ENCODE data around the gene TIMP2. TPM values are rescaled to one million over a fixed set of nuclear protein-coding genes. Genes with fewer than 3 reads are reported as not detected.

The TIMP2 gene
- total RNA-seq, 1 experiment from 2014 or later = 29.0 TPM

DNA sequence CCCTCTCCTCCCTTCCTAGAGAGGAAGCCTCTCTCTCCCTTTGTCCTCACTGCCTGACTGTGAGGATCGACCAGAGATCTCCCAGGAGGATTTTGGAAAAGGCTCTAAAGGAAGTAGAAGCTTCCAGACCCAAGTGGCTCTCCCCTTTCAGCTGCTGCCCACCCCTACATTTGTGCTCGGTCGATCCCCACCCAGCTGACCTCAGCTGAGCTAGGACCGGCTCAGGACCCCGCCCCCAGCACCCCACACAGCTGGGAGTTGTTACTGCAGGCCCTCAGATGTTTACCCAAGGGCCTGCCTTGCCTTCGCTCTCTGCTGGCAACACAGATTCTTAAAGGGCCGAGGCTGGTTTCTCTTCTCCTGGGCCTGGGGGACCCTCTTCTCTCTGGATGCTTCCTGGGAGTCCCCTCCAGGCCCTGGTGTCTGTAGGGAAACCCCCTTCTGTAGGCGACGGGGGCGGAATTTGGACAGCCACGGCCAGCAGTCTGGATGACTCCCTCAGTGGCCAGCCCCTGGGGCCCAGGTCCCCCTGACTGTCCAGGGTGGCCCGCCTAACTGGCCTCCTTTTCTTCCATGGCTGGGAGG, 26.9 kb upstream of the TIMP2 start:
- Mint-ChIP-seq H3K4me3 (no peak overlapping the region), H3K9me3 (peaks cover 17 to 20% of the 10 kb centered on the region in 2 experiments), H3K4me1 (peaks cover 2 to 33% of the 10 kb centered on the region in 2 experiments; a peak in 3 of 4 replicates), H3K27ac (no peak overlapping the region), H3K27me3 (ENCODE audit: low read depth) (peaks cover 10% of the 10 kb centered on the region), H3K36me3 (ENCODE audit: insufficient read depth in 1 of 3, low read depth in 3 of 3) (peaks cover 4 to 17% (median 7%) of the 10 kb centered on the region in 3 experiments; a peak in 6 of 7 replicates)
- H3K14ac ChIP-seq (ENCODE audit: insufficient read depth, low read length) = no peak overlapping the region
- H3T11ph ChIP-seq (ENCODE audit: low read length) = no peak overlapping the region
- no peak overlapping the region for H2AK5ac ChIP-seq (ENCODE audit: insufficient read length, low read length)
- no peaks in the 10 kb centered on the region for H4K20me1 ChIP-seq (ENCODE audit: control insufficient read depth, insufficient read depth, insufficient read length)
- H3K56ac ChIP-seq (ENCODE audit: insufficient read length, low read depth, low read length) = no peak overlapping the region
- no peak overlapping the region for H4K5ac ChIP-seq (ENCODE audit: insufficient read length, low read depth, low read length)
- no peak overlapping the region for H2BK15ac ChIP-seq (ENCODE audit: low read depth, low read length)
- TF ChIP-seq CTCF (conservative IDR thresholded peaks at IDR 0.05) = no peak
- H4K91ac ChIP-seq (ENCODE audit: insufficient read length, low read depth, low read length) = no peak overlapping the region
- H2AFZ ChIP-seq (ENCODE audit: low read length) = no peak overlapping the region
- no peak overlapping the region for H2BK5ac ChIP-seq (ENCODE audit: insufficient read length, low read length)
- DNase-seq = no peak
- H3K27me3 ChIP-seq (ENCODE audit: insufficient read depth, low read length) = no peaks in the 10 kb centered on the region
- no peak overlapping the region for H3K4ac ChIP-seq (ENCODE audit: low read depth, low read length)
- H2BK120ac ChIP-seq (ENCODE audit: low read depth, low read length, poor library complexity, severe bottlenecking) = no peak overlapping the region
- H3K4me2 ChIP-seq (ENCODE audit: insufficient read depth, insufficient read length, low read length) = no peak overlapping the region
- H4K8ac ChIP-seq (replicated peaks; ENCODE audit: insufficient read length, low read depth, low read length) = no peak overlapping the region
- no peak overlapping the region for H3K9ac ChIP-seq (ENCODE audit: extremely low read depth, insufficient read length, low read length)
- H2BK20ac ChIP-seq (ENCODE audit: low read depth, low read length, poor library complexity, severe bottlenecking) = no peak overlapping the region
- no peak overlapping the region for H2BK12ac ChIP-seq (ENCODE audit: insufficient read length, low read depth, low read length)
- WGBS (ENCODE audit: extremely low coverage, insufficient read length, low lambda C conversion rate) = no CpG with 5 or more reads among the region's 12 CpGs
- H3K4me1 ChIP-seq (ENCODE audit: insufficient read depth, low read length) = no peaks in the 10 kb centered on the region
- no peaks in the 10 kb centered on the region for H3K23me2 ChIP-seq (ENCODE audit: insufficient read length, low read depth, low read length, poor library complexity, severe bottlenecking)
- H3K27ac ChIP-seq (ENCODE audit: insufficient read length, low read depth, low read length) = no peak overlapping the region
- H3K79me1 ChIP-seq (ENCODE audit: insufficient read depth, low read depth, low read length, poor library complexity, severe bottlenecking) = no peaks in the 10 kb centered on the region
- no peak overlapping the region for H3K18ac ChIP-seq (ENCODE audit: insufficient read length, low read depth, low read length)
- H3K9me3 ChIP-seq (ENCODE audit: control insufficient read depth, low read depth, low read length) = peaks cover 10% of the 10 kb centered on the region
- no peaks in the 10 kb centered on the region for H3K79me2 ChIP-seq (ENCODE audit: insufficient read depth, low read length)
- no peak overlapping the region for H3K23ac ChIP-seq (ENCODE audit: insufficient read length, low read depth, low read length)

Data from H9 (cell line).